Posterior cingulate gyrus (tissue), 11 donors: ENCODE measurements around the gene MYO7B.
A peak's percentile ranks its signal among the peaks of the same experiment; 100 is the strongest.

Experiments
- DNase-seq, 10 donors: peaks; one replicate each; pipeline versions ENCODE4 v3.0.0 to v3.0.0-alpha.2; 2020 to 2021; ENCODE audit warnings: mixed read lengths in 3 of 10
- intact Hi-C: fragments of 100-400 bp; cut with DNase I; formaldehyde crosslinking; loops from one replicate; pipeline ENCODE4 v1.15.1; 2023

Gene MYO7B

DNA sequence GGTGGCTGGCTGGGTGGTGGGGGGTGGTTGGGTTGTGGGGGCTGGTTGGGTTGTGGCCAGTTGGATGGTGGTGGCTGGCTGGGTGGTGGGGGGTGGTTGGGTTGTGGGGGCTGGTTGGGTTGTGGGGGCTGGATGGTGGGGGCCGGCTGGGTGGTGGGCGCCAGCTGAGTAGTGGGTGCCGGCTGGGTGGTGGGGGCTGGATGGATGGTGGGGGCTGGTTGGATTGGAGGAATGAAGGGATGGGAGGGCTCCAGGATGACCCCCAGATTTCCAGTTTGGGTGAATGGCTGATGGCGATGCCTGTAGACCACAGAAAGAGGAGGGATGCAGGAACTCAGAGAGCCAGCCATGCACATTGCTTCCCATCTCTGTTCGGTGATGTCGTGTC, 83.7 kb downstream of the MYO7B start:
- intact Hi-C loops = no loop called here
- peak in 1 of 10 donors; percentile 46 for DNase-seq

DNA sequence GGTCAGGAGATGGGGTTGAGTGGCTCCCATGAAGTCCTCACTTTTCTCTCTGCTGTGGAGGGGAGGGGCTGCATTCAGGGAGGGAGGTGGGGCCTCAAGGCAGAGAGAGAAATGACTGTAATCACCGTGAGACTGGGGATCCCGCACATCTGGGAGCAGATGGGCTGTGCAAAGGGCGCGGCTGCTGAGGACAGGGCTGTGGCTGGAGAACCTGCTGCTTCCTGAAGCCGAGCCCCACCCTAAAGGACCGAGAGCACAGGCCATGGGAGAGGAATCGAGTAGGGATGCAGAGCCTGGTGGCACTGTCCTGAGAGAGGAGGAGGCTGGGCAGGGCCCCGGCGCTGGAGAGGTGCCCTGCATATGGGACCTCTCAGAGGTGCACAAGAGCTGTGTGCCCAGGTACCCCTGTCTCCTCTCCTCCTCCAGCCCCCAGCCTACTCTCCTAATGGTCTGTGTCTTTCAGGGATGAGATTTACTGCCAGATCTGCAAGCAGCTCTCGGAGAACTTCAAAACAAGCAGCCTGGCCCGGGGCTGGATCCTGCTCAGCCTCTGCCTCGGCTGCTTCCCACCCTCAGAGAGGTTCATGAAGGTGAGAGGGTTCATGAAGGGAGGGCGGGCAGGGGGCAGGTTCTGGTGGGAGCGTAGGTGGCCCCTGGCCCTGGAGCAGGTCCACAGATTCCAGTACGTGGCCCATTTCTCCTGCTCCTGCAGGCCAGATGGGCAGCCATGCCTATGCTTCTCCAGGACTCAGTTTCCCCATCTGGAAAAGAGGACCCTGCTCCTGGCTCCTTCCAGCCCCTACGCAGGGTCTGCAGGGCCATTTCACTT, 84.6 kb downstream of the MYO7B start:
- intact Hi-C loops = no loop called here
- peak in 3 of 10 donors; percentile 11 to 66 (median 42) for DNase-seq

DNA sequence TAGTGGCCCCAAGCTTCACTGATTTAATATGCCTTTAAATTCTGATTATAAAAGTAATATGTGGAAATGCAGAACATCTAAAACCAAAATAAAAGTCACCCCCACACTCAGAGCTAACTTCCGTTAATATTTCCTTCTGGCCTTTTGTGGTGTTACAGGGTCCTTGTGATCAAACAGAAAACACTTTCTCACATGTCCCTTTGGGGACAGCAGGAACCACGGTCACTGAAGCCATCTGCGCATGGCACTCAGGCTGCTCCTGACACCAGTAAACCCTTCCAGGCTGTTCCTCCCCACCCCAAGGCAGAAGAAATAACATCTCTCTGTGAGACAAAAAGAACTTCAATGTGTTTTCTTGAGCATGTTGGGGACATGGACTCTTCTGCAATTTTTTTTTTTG, 85.4 kb downstream of the MYO7B start:
- intact Hi-C loops = no loop called here
- no peak for DNase-seq

DNA sequence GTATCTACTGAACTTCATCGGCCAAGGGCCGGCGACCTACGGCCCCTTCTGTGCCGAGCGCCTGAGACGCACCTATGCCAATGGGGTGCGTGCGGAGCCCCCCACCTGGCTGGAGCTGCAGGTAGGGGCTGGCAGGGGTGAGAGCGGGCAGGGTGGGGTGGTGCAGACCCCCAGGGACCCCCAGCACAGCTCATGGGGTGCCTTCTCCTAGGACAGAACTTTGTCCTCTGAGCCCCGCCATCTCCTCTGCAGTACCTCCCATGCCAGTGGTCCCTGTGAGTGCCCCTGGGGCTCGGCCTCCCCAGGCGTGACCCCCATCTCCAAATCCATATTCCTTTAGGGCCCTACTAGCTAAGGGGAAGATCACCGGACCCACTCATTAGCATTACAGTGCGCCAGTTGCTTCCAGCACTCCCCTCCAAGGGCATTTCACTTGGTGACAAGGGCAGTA, 86.5 kb downstream of the MYO7B start:
- intact Hi-C loops = no loop called here
- peak in 2 of 10 donors; percentile 52 to 57 for DNase-seq

DNA sequence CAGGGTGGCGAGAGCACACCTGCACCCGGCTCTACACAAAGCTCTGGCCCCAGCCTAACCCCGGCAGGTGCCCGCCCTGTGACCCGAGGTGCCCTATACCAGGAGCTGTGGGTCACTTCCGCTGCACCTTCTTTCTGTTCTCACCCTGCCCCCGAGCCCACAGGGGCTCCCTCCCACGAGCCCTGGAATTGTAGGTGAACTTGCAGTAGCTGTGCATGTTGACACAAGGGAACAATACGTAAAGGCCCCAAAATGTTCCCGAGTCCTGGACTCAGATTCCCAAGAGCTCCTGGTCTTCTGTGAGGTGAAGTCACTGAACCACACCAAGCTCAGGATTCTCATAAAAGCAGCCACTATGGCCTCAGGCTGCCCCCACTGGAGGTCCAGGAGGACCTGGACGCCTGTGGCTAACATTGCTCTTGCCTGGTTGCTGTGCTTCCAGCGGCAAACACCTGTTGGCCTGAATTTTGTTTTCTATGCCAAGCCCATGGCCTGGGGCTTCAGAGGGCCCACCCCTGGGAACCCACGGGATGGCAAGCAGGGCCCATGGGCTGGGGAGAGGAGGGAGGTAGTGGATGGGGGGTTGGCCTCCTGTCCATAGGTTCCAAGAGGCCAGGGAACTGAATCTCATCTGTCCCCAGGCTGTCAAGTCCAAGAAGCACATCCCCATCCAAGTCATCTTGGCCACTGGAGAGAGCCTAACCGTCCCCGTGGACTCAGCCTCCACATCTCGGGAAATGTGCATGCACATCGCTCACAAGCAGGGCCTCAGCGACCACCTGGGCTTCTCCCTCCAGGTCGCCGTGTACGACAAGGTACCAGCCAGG, 87.3 kb downstream of the MYO7B start:
- DNase-seq = peak in 5 of 10 donors; percentile 2 to 62 (median 44)
- intact Hi-C loops = no loop called here

DNA sequence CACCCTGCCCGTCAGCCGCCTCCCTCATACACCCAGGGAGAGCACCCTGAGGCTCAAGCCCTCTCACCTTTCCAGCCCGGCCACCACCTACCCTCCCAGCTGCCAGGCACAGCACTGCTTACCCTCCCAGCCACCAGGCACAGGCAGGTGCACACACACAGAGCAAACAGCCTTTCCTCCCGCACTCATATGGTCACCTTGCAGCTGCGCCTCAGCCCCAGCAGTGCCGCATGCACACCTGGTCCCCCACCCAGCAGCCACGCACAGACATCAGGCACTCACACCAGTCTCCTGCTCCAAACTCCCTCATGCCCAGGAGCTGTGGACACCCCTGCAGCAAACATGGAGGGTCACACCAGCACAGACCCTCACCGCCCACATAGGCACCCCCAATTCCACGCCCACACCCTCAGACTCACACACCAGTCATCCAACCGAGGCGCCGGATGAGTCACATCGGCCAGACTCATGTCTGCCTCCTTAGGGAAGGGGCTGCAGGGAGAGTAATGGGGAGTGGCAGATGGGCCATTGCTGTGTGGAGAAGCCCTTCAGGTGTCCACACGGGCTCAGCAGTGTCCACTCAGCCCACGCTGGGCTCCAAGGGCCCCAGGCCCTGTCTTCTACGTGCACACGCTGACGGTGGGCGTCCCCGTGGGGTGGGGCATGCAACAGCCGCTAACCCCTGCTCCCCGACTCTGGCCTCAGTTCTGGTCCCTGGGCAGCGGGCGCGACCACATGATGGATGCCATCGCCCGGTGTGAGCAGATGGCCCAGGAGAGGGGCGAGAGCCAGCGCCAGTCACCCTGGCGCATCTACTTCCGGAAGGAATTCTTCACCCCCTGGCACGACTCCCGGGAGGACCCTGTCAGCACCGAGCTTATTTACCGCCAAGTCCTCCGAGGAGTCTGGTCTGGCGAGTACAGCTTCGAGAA, 88.2 kb downstream of the MYO7B start:
- intact Hi-C loops = no loop called here
- peak in 7 of 10 donors; percentile 3 to 72 (median 24) for DNase-seq

DNA sequence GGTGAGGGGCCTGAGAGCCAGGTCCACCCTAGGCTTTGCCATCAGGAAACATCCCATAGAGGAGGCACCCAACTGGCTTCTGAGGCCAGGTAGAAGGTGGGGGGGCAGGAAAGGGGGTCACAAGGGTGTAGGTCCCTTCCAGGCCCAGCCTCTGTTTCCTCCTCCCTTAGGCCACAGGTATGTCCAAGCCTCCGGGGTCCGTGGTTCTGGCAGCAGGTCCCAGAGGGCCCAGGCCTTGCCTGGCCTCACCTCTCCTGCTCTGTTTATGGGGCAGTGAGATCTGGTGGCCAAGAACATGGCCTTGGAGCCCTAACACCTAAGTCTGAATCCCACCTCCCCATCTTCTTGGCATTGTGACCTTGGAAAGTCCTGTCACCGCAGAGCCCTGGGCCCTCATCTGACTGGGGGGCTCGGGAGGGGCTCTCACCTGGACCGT, 88.9 kb downstream of the MYO7B start:
- intact Hi-C loops = no loop called here
- DNase-seq = peak in 4 of 10 donors; percentile 7 to 54 (median 34)

DNA sequence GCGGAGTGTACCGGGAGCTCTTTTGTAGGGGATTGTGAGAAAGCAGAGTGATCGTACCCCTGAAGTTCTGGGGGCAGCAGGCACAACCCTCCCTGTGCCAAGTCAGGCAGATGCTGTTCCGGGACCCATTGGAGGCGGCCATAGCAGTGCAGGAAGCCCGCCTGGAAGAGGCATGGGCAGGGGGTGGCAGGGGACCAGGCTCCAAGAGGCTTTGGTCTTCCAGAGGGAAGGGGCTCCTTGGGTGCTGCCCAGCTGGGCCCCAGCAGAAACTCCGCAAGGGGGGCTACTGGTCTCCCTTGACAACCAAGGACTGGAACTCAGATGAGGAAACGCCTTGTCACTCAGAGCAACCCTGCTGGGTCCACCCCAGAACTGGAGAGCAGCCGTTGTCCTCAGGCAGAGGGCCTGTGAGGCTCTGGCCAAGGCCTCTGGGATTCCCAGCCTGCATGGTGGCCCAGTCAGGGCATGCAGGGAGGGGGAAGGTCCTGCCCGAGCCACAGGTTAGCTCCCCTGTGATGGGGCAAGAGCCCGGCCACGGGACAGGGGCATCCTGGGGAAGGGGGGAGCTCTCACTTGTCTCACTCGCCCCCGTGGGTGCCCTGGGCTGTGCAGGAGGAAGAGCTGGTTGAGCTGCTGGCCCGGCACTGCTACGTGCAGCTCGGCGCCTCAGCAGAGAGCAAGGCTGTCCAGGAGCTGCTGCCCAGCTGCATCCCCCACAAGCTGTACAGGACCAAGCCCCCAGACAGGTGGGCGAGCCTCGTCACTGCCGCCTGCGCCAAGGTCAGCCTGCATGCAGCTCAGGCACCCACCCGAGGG, 89.5 kb downstream of the MYO7B start:
- intact Hi-C loops = no loop called here
- DNase-seq = peak in 6 of 10 donors; percentile 6 to 74 (median 39)

DNA sequence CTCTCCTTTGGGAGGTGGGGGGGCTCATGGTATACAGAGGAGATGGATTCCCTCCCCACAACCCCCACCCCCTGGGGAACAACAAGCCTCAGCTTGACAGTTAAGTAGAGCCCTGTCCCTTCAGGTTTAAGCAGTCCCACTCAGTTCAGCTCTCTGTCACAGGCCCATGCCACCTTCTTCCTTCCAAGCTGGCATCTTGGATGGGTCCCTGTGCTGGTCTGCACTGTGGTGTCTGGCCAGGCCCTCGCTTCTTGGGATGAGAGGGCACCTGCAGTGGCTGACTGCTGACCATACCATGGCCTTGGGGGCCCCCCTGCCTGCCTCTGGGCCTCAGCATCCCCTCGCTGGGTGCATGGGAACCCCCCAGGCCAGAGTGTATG, 90.1 kb downstream of the MYO7B start:
- intact Hi-C loops = no loop called here
- peak in 6 of 10 donors; percentile 3 to 61 (median 20) for DNase-seq

DNA sequence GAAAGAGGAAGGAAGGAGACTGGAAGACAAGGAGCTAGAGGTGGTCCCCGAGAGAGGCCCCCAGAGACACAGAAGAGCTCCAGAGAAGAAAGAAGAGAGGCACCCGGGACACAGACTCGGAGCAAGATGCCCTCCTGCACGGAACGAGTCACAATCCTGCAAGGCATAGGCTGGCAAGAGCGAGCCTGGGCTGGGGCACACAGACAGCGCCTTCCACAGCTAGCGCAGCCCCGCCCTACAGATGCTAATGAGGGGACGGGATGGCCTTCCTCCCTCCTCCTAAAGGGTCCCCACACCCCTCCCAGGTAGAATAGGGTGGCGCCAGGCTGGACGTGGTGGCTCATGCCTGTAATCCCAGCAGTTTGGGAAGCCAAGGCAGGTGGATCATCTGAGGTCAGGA, 90.7 kb downstream of the MYO7B start:
- peak in 4 of 10 donors; percentile 7 to 66 (median 26) for DNase-seq
- intact Hi-C loops = no loop called here

DNA sequence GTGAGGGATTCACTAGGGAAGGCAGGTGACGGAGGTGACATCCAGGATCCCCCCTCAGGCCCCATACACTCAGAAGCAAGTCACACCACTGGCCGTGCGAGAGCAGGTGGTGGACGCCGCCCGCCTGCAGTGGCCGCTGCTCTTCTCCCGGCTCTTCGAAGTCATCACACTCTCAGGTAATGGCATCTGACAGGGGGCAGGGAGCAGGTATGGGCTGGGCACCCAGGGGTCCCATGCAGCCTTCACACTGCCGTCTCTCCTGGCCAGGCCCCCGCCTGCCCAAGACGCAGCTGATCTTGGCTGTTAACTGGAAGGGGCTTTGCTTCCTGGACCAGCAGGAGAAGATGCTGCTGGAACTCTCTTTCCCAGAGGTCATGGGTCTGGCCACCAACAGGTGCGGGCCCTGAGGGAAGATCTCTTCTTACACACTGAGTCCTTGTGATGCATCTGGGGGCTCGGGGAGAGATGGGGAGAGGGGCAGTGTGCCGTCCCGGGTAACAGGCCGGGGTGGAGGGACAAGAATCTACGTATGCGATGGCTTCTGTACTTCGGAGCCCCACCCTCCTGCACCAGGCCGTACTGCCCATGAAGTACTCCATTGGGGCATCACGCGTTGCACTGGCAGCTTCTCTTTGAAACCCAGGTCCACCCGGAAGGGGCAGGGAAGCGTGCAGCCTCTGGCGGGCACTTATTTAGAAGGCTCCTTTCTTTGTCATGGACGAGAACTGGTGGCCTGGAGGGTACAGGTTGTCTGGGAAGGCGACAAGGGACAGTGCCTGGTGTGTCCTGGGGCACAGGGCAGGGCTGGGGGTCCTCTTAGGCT, 91.6 kb downstream of the MYO7B start:
- intact Hi-C loops = no loop called here
- peak in 4 of 10 donors; percentile 11 to 66 (median 62) for DNase-seq

DNA sequence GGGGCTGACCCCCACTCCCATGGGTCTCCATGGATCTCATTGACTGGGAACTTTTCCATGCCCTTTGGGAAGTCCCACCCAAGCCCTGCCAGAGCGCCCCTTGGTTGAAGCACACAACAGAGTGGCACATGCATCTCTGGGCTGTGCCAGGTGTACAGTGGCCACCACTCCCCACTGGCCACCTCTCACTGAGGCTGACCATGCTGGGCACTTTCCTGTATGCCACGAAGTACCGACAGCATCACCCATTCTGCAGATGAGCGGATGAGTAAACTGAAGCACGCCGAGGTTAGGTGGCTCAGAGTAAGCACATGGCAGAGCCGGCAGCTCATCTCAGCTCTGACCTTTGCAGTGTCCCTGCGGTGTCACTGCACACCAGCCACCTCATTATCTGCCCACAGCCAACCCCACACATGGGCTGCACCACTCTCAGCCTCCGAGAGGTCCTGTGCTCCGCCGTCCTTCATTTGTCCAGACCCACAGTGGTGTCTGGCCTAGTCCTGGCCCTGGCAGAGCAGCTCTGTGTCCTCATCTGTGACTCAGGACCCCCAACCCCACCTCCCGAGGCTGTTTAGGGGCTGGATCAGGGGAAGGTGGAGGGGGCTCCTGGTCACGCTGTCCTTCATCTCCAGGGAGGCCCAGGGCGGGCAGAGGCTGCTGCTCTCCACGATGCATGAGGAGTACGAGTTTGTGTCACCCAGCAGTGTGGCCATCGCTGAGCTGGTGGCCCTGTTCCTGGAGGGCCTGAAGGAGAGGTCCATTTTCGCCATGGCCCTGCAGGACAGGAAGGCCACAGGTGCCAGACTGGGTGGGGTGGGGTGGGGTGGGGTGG, 92.5 kb downstream of the MYO7B start:
- DNase-seq = peak in 4 of 10 donors; percentile 1 to 63 (median 59)

DNA sequence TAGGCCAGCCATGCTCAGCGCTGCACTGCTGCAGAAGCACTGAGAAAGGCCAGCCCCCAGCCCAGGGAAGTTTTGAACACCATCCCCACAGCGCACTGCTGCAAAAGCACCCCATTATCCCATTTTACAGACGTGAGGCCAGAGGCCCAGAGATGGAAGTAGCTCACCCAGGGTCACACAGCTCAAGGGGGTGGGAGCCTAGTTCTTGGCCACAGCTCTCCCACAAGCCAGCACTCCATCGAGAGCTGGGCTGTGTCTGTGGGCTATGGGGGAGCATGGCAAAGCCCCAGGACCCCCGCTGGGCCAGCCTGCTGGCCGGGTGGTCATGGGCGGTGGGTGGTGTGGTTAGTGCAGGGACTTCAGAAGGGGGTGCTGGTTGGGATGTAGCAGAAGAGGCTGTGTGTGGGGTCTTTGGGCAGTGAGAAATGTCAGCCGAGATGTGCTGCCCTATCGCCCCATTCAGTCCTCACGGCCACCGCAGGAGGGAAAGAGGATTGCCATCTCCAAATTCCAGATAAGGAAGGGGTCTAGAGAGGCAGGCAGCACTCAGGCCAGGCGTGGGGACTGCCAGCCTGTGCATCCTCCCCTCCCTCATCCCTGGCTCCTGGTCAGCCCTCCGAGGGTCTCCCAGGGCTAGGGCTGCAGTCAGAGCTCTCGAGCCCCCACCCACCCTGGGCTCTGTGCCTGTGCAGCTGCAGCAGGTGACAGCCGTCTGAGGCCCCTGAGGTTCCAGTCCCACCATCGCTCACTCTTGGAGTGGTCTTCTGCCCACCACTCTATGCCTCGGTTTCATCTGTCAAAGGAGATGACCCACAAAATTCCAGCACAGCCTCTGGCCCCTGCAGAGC, 93.5 kb downstream of the MYO7B start:
- DNase-seq = peak in 3 of 10 donors; percentile 45 to 66 (median 49)
- intact Hi-C loops = no loop called here

More for the DNA sequence above, 92.5 kb downstream of the MYO7B start:
- intact Hi-C loops = no loop called here

DNA sequence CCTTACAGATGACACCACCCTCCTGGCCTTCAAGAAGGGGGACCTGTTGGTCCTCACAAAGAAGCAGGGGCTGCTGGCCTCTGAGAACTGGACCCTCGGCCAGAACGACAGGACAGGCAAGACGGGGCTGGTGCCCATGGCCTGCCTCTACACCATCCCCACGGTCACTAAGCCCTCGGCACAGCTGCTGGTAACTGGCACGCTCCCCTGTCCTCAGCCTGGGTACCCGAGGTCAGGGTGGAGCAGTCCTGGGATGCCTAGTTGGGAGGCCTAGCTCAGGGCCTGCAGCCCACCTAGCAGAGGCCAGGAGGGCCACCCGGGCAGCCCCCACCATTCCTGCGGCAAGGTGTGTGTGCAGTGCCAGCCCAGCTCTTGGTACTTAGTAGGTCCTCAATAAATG, 94.2 kb downstream of the MYO7B start:
- peak in 1 of 10 donors; percentile 72 for DNase-seq
- intact Hi-C loops = no loop called here

DNA sequence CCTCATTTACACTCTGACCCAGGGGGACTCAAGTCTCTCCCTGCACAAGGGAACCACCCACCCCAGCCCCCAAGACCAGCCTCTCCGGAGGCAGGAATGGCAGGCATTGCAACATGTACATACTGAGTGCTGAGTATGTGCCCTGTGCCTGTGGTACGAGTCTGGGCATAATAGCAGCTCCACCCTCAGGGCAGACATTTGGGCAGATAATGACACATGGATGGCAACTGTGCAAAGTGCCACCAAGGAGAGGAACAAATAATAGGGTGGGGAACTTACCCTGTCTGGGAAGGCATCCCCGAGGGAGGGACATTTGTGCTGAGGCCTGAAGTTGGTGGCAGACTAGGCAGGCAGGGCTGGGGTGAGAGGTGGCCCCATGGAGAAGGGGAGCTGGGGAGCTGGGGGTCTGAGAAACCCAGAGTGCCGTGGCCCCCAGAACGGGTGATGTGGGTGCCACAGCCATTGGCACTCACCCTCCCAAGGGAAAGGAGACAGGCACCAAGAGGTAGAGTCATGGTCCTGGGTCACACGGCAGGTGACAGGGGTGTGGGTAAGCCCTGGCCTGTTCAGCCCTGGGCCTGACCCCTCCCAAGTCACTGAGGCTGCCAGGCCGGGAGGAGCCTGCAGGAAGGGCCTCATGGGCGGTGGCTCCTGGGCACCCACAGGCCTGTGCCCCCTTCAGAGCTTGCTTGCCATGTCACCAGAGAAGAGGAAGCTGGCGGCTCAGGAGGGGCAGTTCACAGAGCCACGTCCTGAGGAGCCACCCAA, 94.8 kb downstream of the MYO7B start:
- DNase-seq = peak in 1 of 10 donors; percentile 40
- intact Hi-C loops = no loop called here
